ENCODE measurements around the gene BBS1.

DNA sequence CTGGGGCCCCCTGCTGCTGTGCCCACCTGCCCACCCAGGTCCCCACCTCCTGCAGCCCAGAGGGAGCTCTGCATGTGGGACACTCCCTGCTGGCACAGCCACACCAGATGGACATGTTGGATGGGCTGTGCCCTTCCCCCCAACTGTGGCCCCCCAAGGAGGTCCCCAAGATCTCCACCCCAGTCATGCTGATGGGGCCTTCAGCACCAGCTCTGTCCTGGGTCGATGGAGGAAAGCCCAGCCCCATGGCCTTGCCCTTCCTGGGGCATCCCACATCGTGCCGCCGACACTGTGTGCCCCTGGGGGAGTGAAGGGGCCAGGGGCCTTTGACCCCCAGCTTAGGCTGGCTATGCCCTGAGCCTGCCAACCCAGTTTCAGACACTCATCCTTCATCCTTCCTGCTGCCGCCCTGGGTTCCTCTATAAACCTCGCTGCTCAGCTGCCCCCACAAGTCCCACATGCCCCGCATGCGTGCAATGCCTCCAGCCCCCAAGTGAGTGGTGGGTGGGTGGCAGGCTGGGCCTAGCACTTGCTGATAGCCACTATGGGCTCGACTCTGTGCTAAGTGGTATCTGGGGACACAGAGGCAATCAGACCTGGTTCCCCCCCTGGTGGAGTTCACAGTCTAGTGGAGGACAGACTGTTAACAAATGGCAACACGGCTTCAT is 34.1 kb upstream of the BBS1 start:
- TF ChIP-seq CTCF (IDR thresholded peaks at IDR 0.05; ENCODE audit: low read depth, low read length) (no peak), MYC (IDR thresholded peaks at IDR 0.05; ENCODE audit: low read depth, low read length) (no peak)
- TF ChIP-seq, protein P1, sequence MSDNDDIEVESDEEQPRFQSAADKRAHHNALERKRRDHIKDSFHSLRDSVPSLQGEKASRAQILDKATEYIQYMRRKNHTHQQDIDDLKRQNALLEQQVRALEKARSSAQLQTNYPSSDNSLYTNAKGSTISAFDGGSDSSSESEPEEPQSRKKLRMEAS (IDR thresholded peaks at IDR 0.05; ENCODE audit: low read depth, low read length): no peak
